GM18498 (cell line): ENCODE results near the gene TK2.
"Not testable (repeated sequence)": the region's sequence is repeated elsewhere in the genome, so short reads cannot be mapped to it uniquely, and the experiment has no call there.

ENCODE experiments used
- ATAC-seq: cut with Tn5 transposase; IDR thresholded peaks from one replicate; pipeline ENCODE4 v1.9.1; 2021; ENCODE audit warnings: mild to moderate bottlenecking, moderate library complexity; ENCODE audit not compliant: unreplicated experiment

Gene TK2

DNA sequence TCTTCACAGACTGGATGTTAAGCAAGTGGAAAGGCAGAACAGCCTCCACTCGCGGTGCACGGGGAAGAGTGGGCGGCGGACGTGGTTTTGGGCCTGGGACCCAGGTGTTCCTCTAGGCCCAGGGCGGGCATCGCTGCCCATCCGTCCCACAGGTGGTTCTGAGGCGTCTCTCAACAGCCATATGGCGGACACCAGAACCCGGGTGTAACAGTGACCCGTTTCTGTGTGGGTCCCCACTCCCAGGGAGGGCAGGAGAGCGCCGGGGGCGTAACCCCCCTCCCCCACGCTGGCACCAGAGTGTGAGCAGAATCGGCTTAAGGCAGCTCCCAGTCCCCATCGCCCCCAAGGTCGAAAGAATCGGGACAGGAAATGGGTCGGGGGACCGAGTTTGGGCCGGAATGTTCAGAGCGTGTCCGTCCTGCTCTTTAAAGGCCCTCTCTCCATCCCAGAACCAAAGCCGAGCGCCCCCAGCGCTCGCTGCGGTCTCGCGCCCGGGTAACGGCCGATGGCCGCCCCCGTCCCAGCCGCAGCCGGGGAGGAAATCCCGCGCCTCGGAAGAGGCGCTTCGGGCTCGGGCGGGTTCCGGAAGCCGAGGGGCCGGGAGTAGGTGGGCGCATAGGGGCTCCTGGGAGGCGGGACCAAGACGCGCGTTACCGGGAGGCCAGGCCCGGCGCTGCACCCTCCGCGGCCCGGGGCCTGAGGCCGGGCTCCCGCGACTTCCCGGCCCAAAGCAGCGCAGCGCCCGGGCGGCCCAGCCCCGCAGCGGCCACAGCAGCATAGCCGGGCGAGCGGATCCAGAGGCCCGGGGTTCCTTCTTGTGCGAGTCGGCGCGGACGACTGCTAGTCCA is at the start of gene TK2:
TSS of gene TK2 (minus strand) at position 839 of the 848 bp plus-strand sequence. CDS start at position 778, 61 bp downstream.
- peak; percentile 41 for ATAC-seq

DNA sequence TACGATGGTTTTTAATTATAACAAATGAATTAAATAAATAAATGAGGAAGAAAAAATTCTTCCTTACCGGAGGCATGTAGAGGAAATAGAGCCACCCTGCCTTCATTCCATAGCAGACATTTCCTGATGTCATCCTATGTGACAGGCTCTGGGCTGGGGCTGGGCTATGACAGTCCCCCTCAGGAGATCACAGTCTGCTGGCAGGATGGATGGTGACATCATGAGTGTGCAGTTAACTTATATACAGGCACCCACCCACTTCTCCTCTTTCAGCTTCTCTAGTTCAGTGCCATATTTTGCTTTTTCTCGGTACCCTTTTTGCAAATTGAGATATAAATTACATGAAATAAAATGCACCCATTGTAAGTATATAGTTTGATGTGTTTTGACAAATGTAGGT is 48.2 kb upstream of the TK2 start:
- ATAC-seq, result no peak

DNA sequence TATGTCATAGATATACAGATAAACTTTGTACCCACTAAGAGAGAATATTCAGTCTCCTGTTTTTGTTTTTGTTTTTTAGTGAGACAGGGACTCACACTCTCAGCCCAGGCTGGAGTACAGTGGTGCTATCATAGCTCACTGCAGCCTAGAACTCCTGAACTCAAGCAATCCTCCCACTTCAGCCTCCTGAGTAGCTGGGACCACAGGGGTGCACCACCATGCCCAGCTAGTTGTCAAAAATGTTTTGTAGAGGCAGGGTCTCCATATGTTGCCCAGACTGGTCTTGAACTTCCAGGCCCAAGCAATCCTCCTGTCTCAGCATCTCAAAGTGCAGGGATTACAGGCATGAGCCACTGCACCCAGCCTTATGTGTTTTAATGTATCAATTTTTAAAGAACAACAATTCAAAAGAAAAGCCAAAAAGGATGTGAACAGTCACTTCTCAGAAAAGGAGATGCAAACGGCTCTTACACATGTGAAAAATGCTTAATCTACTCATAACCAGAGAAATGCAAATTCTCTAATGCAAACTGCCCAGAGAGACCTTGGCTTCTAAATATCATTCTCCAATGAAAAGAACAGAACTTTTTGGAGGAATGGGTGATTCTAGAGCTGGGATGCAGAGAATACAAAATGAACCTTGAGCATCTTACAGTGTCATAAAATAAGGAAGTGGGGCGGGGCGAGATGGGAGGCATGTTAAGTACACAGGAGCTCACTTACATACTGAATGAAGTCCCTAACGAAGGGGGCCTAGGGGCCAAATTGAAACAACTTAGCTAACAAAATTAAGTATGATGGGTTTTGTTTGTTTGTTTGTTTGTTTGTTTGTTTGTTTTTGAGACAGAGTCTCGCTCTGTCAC is 47.3 kb upstream of the TK2 start:
- ATAC-seq, result no peak

DNA sequence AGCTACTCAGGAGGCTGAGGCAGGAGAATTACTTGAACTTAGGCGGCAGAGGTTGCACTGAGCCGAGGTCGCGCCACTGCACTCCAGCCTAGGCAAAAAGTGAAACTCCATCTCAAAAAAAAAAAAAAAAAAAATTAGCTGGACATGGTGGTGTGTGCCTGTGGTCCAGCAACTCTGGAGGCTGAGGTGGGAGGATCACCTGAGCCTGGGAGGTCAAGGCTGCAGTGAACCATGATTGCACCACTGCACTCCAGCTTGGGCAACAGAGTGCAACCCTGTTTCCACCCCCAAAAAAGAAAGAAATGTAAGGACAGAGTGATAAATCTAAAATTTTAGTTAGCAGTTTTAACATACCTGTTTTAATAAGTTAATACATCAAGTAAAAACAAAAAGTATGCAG is 46.6 kb upstream of the TK2 start:
- ATAC-seq, result not testable (repeated sequence)

DNA sequence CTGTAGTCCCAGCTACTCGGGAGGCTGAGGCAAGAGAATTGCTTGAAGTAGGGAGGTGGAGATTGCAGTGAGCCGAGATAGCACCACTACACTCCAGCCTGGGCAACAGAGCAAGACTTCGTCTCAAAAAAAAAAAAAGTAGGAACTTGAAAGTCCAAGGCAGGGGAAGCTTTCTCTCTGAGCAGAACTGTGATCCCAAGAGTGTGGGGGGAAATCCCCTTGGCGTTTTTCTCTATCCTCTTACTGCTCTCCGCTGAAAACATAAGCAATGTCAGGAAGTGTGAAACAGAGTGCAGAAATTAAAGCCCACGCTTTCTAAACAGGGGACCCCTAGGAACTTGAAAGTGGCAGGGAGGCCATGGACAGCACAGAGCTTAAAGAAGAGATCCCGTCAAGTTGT is 44.8 kb upstream of the TK2 start:
- no peak for ATAC-seq

DNA sequence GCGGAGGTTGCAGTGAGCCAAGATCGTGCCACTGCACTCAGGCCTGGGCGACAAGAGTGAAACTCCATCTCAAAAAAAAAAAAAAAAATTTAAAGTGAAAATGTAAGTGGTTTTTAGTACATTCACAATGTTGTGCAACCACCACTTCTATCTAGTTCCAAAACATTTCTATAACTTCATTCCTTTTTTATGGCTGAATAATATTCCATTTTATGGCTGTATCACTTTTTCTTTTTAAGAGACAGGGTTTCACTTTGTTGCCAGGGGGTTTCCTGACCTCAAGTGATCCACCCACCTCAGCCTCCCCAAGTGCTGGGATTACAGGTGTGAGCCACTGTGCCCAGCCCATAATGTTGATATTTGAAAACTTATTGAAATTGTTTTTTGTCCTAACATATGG is 42.9 kb upstream of the TK2 start:
- no peak for ATAC-seq

DNA sequence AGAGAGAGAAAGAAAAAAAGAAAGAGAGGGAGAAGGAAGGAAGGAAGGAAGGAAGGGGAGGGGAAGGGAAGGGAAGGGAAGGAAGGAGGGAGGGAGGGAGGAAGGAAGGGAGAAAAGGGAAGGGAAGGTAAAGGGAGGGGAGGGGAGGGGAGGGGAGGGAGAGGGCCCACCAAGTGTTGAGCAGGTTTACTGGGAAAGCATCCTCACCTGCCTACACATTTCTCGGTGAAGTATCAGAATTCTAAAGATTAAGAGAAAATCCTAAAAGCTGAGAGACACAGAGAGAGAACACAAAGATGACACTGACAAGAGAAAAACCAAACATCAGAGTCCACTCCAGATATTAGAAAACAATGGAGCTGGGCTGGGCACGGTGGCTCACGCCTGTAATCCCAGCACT is 42.3 kb upstream of the TK2 start:
- ATAC-seq, result no peak

DNA sequence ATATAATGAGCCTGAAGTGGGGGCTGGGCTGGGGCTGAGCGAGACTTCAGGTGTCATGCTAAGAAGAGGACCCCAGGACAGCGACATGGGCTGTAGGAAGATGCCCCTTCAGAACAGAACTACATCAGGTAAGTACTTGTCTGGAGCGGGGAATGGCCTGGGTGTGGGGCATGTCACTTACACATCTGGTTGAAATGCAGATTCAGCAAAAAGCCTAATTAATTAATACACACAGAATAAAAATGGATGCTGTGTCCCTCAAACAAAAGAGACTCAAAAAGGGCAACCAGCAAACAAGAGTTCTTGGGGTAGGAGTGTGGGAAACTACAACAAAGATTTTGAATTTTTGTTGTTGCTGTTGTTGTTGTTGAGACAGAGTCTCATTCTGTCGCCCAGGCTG is 41.1 kb upstream of the TK2 start:
- ATAC-seq, result no peak

DNA sequence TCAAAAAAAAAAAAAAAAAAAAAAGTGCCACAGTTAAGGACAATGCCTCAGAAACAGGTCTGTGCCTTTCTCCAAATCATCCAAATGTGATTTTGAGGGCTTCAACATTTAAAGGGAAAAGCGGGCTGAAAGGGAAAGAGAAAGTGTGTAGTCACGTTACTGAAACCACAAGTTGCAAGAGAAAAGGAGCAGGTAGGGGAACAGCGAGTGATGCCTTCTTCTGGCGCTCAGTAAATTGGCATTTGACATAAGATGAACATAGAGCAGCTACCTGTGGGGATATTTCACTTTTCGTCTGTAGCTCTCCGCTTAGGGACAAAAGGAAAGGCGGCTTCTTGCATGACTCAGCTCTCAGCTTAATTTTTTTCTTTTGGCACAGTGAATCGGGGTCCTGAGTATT is 40.4 kb upstream of the TK2 start:
- no peak for ATAC-seq

DNA sequence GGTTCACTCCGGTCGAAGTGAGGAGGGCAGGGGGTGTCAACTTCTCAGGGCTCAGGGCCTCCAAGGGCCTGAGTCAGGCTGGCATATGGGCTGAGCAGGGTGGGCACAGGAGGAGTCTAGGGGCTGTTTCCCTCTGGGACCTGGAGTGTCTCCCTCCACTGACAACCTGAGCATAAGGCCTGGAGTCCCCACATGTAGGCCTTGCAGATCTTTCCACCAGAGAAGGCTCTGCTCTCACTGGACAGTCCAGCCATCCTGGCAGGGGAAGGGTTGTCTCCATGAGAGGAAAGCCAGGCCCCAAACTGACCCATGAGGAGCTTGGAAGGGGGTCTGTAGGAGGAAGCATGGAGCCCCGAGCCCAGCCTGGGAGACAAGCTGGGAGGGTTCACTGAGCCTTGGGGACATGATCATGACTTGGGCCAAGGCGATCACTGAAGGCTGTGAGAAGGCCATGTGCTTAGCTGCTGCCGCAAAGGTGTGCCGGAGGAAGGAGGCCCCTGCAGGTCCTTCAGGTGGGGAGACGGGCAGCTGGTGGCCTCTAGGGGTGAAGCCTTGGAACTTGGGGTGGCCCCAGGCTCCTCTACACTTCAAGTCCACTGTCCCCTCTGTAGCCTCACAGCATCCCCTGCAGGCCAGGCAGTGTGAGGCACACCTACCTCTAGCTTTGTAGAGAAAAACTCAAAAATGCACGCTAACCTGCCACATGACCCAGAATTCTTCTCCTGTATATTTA is 39.2 kb upstream of the TK2 start:
- peak; percentile 76 for ATAC-seq

DNA sequence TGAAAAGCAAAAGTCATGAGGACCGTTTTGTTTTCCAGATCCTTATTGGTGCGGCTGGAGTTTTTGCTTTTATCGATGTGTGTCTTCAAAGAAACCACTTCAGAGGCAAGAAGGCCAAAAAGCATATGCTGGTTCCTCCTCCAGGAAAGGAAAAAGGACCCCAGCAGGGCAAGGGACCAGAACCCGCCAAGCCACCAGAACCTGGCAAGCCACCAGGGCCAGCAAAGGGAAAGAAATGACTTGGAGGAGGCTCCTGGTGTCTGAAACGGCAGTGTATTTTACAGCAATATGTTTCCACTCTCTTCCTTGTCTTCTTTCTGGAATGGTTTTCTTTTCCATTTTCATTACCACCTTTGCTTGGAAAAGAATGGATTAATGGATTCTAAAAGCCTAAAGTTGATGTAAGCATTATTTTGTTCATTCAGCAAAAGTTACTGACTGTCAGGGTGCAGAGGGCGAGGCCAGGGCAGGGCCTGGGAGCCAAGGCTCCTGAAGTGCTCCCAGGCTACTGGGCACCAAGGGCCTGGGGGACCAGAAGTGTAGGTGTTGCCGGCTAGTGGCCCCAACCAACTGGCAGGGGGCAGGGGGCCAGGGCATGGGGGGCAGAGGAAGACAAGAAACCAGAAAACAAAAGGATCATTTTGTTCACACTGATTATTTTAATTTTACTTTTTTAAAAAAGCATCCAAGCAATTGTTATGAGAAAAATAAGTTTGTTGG is 38.1 kb upstream of the TK2 start:
- ATAC-seq, result no peak

DNA sequence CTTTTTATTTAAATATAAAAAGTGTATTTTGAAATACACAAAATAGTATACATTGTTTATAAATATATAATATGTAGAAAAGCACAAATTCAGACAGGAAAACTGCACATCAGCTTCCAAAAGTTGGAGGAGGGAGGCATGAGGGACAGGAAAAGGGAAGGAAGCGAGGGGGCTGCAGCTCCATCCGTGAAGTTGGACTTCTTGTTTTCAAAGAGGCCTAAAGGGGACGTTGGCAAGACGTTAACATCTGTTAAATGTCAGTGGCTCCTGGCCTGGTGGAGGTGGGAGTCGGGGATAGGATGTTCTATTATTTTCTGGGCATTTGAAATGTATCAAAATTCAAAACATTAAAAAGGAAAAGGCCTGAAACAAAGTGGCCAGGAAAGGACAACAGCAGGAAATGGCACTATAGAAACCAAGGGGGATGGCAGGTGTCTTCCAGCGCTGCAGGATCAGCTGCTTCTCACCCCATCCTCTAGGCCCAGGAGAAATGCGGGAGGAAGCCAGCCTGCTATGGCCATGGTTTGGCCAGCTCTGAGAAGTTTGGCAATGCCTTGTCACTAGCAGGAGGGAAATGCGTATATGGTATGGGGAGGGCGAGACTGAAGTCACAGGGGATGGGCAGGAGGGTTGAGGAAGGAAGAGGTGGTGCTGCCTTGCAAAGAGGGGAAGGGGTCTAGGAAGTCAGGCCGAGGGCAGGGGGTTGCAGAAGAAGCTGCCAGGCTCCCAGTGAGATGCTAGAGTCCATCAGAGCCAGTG is 35.7 kb upstream of the TK2 start:
- no peak for ATAC-seq

DNA sequence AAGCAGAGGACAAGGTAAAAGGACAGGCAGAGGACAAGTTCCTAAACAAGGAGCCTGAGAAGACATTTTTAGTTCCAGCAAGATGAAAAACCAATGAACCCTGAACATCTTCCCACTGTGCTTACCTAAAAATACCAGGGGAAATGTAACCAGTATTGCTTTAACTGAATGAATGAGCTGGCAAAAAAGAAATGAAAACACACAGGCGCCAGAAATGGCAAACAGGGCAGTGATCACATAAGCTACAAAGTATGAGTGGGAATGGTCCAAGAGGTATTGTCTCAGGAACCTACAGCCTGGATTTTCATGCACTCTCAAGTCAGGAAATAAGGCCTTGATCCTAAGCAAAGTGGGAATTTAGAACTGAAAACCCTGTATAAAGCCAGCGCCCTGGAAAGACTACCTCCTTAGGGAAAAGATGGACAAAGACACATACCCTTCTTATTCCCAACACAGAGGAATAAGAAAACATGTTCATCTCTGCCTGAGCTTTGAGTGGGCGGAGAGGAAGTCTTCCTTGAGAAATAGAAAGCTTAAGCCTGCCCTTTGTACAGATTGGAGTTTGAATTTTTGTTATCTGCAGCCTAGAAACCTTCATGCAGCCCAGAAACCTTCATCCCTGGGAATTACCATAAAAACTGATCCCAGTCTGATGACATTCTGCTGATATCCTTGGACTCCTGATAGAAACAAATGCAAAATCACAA is 31.5 kb upstream of the TK2 start:
- ATAC-seq, result no peak

DNA sequence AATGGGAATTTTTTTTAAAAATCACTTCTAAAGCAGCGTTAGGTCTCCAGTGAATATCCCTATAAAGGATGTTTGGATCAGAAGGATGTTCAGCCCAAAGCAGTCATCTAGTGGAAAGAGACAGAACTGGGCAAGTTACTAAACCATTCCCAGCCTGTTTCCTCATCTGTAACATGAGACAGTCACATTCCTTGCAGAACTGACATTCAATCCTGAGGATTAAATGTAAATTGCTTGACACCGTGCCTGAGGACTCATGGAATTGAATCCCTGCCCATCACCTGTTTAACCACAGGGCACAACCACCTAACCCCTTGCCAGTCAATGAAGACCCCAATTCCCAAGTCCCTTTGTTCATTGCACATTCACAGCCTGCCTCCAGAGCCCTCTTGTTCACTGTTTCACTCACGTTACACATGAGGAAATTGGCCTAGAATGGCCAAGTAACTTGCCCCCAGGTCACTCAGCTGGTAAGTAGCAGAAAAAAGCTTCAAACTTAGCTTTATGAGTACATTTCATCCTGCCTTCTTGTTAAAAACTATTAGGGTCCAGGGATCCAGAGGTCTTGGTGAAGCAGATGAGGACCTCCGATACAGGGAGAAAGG is 30.8 kb upstream of the TK2 start:
- ATAC-seq, result no peak

DNA sequence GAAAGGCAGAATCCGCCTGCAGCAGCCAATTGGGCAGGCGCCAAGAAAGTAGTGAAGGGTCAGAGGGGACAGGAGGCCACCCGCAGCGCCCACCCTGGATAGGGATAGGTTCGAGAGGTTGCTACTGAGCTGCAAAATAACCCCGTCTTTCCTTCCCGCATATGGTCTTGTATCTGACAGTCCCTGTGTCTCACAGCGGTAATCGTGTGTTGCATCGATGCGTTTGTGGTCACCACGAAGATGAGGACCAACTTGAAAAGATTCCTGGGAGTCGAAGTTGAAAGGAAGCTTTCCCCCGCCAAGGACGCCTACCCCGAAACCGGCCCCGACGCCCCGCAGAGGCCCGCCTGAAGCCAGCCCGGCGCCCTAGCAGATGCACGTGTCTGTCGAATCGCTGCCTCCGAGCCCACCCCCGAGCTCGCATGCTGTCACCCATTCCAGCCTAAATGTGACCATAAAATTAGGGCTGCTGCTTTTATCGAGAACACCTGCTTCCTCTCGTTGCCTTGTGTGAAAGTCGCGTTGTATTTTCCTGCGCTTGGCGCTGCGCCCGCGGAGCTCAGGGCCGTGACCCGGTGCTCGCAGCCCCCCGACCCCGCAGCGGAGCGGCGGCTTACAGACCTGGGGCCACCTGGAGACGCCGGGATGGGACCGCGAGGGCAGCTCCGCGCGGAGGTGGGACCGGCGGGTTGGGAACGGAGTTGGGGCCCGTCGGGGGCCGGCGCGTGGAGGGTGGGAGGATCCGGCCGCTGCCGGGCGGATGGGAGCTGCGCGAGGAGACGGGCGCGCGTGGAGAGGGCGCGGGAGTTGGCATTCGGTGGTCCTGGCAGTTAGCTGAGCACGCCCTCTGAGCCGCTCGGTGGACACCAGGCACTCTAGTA is 29.0 kb upstream of the TK2 start, which contains the start of gene CMTM2:
TSS of gene CMTM2 (plus strand) at position 813 of the 881 bp plus-strand sequence. CDS start 145 bp downstream, outside the sequence.
- ATAC-seq, result no peak

DNA sequence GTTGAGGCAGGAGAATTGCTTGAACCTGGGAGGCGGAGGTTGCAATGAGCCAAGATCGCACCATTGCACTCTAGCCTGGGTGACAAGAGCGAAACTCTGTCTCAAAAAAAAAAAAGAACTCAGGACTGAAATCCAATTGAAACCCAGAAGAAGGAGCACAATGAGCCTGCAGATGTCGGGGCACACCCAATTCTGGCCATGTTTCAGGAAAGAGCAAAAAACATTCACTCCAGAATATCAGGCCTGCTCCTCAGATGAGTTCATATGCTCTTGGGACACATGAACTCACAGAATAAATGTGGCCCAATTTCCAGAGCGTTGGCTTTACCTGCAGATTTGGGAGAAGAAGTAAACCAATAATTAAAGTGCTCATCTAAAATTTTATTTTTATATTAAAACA is 26.4 kb upstream of the TK2 start:
- no peak for ATAC-seq

DNA sequence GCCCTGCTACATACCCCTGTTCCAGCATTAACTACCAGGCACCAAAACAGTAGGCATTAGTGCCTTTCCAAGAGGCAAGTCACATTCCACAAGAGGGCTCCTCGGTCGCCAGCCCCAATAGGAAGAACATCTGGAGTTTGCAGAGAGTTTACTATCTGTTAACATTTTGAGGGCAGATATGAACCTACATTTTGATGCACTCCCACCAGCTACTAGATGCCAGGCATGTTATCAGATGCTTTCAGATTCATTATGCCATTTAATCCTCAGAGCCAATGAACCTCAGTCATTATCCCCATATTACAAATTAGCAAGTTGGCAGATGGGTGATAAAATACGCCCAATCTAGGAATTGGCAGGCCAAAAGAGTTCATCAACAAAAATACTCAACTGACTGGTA is 25.1 kb upstream of the TK2 start:
- no peak for ATAC-seq

DNA sequence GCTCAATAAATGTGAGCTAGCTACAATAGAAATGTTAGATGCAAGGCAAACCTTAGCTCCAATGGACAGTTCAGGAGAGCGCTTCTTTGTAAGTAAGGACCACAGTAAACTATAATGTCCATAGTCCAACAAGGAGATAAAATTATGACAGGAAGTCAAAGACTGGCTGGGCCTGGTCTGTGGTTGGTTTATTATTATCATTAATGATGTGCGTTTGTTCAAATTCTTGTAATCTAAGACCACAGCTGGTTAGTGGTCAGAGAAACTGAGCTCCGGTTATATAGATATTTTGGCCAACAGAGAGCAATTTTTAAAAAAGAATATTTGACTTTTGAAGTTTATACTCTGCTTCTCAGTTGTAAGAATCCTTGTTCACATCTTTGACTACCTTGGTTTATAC is 24.6 kb upstream of the TK2 start:
- no peak for ATAC-seq
